CD8-positive, alpha-beta memory T cell (primary cell): ENCODE results near the gene SLC31A2. TPM values are rescaled to one million over a fixed set of nuclear protein-coding genes. Genes with fewer than 3 reads are reported as not detected.
"Not testable (repeated sequence)": the region's sequence is repeated elsewhere in the genome, so short reads cannot be mapped to it uniquely, and the experiment has no call there.

Source experiments
- CTCF ChIA-PET: fragments of 350-600 bp; sonication (Branson Sonifier 250); formaldehyde crosslinking; loops from one replicate; lab custom pipeline; 2021; ENCODE audit warnings: antibody characterized with exemption; lab: Charles Lee
- POLR2A ChIA-PET: fragments of 350-600 bp; sonication (Branson Sonifier 250); formaldehyde crosslinking; loops from one replicate; lab custom pipeline; 2021; ENCODE audit warnings: antibody characterized with exemption; lab: Charles Lee
- DNase-seq, 5 donors: peaks; one replicate each; pipeline versions ENCODE4 v3.0.0 to v3.0.0-alpha.2; 2020 to 2022; ENCODE audit warnings: mixed read lengths in 1 of 5
- H3K27ac ChIP-seq: one replicate; pipeline ENCODE4 v1.7.0; 2013; ENCODE audit warnings: low read depth, mild to moderate bottlenecking, low read length, moderate library complexity
- H3K27me3 ChIP-seq: 2 replicates; pipeline ENCODE4 v1.7.0; 2013; ENCODE audit warnings: low read length, mild to moderate bottlenecking; ENCODE audit not compliant: insufficient read depth, poor library complexity, severe bottlenecking
- H3K36me3 ChIP-seq: 2 replicates; pipeline ENCODE4 v1.7.0; 2013; ENCODE audit warnings: mild to moderate bottlenecking, low read length, moderate library complexity; ENCODE audit not compliant: insufficient read depth
- H3K4me1 ChIP-seq: 2 replicates; pipeline ENCODE4 v1.7.0; 2013; ENCODE audit warnings: mild to moderate bottlenecking, low read length, moderate library complexity; ENCODE audit not compliant: insufficient read depth
- H3K4me3 ChIP-seq: 2 replicates; pipeline ENCODE4 v1.7.0; 2013; ENCODE audit warnings: mild to moderate bottlenecking, low read length
- H3K9me3 ChIP-seq: 2 replicates; pipeline ENCODE4 v1.7.0; 2013; ENCODE audit warnings: mild to moderate bottlenecking, low read length
- H3K27ac Mint-ChIP-seq, 8 donors: one replicate each; pipeline ENCODE4 v1.8.0; 2020 to 2021; ENCODE audit warnings: mixed read lengths in 8 of 8, mild to moderate bottlenecking in 6 of 8, inconsistent platforms in 3 of 8, moderate library complexity in 3 of 8
- H3K27me3 Mint-ChIP-seq, 2 donors: one replicate each; pipeline ENCODE4 v1.8.0; 2020 to 2021; ENCODE audit warnings: mixed read lengths in 2 of 2, mild to moderate bottlenecking in 1 of 2, moderate library complexity in 1 of 2
- H3K36me3 Mint-ChIP-seq, 3 donors: one replicate each; pipeline ENCODE4 v1.8.0; 2020 to 2021; ENCODE audit warnings: mixed read lengths in 3 of 3, inconsistent platforms in 1 of 3, mild to moderate bottlenecking in 1 of 3
- H3K4me1 Mint-ChIP-seq, 3 donors: one replicate each; pipeline ENCODE4 v1.8.0; 2020 to 2021; ENCODE audit warnings: mixed read lengths in 3 of 3, inconsistent platforms in 1 of 3, mild to moderate bottlenecking in 1 of 3
- H3K4me3 Mint-ChIP-seq, 7 donors: one replicate each; pipeline ENCODE4 v1.8.0; 2020 to 2021; ENCODE audit warnings: mixed read lengths in 7 of 7, mild to moderate bottlenecking in 6 of 7, moderate library complexity in 4 of 7, inconsistent platforms in 2 of 7
- H3K9me3 Mint-ChIP-seq, 5 donors: one replicate each; pipeline ENCODE4 v1.8.0; 2020 to 2022; ENCODE audit warnings: mixed read lengths in 5 of 5, mild to moderate bottlenecking in 3 of 5, moderate library complexity in 2 of 5, inconsistent platforms in 1 of 5
- polyA plus RNA-seq: library from polyadenylated mRNA; unstranded; fragments of 300-500 nt; fragmentation: Illumina TruSeq; gene quantifications from one replicate; pipeline ENCODE4 v1.2.3, GENCODE V29; 2021
- total RNA-seq, 2 experiments: library from RNA; stranded (reverse); gene quantifications; one replicate each; pipeline ENCODE4 v1.2.3, GENCODE V29; 2021

SLC31A2 gene
- total and polyA plus RNA-seq, 3 experiments from 2014 or later: 5.2 to 5.9 (median 5.4) TPM

DNA sequence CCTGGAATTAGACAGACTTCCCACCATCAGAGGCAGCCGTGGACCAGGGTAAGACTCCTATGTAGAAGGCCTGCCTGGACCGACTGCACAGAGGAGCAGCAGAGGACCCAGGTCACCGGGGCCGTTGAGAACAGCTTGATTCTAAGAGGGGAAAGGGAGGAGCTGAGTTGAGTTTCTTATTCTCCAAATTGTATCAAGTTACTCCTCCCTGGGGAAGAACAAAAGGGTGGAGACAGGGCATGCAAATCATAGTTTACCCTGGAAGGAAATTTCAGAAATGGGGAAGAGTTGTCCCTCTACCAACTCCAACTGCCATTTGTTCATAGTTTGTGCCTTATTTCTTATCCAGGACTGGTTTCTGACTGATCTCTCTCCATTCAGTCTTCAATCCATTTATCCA, 20.9 kb upstream of the SLC31A2 start:
- H3K36me3 ChIP-seq: no peaks in the 10 kb centered on the region
- H3K27me3 ChIP-seq: no peaks in the 10 kb centered on the region
- no peaks in the 10 kb centered on the region for H3K4me1 ChIP-seq
- Mint-ChIP-seq H3K4me3 (no peak overlapping the region), H3K27me3 (peaks cover 11 to 58% of the 10 kb centered on the region in 2 donors), H3K36me3 (peaks cover 0 to 2% (median 0%) of the 10 kb centered on the region in 3 donors), H3K4me1 (no peaks in the 10 kb centered on the region), H3K27ac (peak overlapping the region in 1 of 8 donors; percentile 35), H3K9me3 (no peaks in the 10 kb centered on the region)
- no peaks in the 10 kb centered on the region for H3K9me3 ChIP-seq
- ChIA-PET POLR2A (no interaction called here), CTCF (no interaction called here)
- no peak overlapping the region for H3K4me3 ChIP-seq
- DNase-seq: no peak
- H3K27ac ChIP-seq: no peak overlapping the region

DNA sequence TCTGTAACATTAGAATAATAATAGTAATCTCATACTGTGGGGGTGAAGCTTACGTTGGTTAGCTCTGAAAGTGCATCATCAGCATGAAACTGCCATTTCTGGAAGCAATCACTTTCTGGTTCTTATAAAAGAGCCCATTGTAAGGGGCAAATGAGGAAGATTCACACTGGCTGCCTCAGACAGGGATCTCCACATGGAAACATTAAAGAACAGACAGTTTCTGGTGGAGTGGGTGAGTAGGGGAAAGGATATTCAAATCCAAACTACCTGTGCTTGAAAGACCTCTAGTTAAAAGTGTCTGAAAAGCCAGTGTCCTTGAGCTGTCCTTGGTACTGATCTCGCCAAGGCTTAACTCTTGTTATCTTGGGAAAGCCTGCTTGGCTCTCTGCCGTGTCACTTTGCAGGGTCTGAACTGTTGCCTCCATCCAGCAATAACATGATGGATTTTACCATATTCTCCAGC, 19.1 kb upstream of the SLC31A2 start:
- POLR2A ChIA-PET: no interaction called here
- Mint-ChIP-seq H3K4me1 (no peaks in the 10 kb centered on the region), H3K27me3 (peaks cover 13 to 54% of the 10 kb centered on the region in 2 donors), H3K4me3 (no peak overlapping the region), H3K36me3 (no peaks in the 10 kb centered on the region), H3K27ac (no peak overlapping the region), H3K9me3 (no peaks in the 10 kb centered on the region)
- Histone ChIP-seq H3K4me3 (no peak overlapping the region), H3K36me3 (no peaks in the 10 kb centered on the region), H3K27ac (no peak overlapping the region), H3K9me3 (no peaks in the 10 kb centered on the region), H3K4me1 (no peaks in the 10 kb centered on the region), H3K27me3 (no peaks in the 10 kb centered on the region)
- CTCF ChIA-PET: no interaction called here
- DNase-seq: no peak

DNA sequence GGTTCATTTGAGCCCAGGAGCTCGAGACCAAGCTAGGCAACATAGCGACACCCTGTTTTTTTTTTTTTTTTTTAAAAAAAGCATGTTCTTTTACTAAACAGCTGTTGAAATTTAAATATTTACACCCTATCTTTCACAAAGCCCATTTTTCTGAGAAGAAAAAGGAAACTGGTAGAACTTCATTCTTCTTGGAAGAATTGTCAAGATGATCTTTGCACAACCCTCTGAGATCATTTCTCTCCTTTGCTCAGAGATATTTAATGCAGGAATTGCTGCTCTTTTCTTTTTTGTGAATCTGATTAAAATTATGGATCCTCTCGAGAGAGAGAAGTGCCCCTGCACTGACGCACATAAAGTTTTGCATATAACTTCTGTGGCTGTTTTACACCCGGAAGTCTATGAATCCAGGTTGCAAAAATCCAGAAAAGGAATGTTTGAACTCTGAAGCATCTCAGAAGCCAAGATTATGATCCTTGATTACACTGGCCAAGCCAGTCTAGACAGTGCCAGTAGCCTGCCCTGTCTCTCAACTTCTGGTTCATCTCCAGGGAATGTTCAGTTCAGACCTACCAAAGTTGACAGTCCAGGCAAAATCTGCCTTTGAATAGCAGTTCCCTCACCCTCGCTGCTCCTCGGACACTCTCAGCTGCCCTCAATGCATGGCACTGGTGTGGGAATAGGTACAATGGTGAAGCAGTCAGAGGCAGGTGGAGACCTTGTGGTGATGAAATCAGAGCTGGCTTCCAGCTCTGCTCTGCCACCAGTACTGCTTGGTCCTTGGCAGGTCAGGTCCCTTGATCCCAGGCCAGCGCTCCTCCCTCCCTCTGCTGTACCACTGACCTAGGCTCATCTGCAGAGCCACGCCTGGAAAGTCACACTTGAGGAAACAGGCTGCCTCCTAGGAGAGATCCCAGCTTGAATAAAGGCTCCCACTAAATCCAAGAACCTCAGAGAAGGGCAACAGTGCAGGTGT, 13.3 kb upstream of the SLC31A2 start:
- no peaks in the 10 kb centered on the region for H3K4me1 ChIP-seq
- Mint-ChIP-seq H3K4me1 (no peaks in the 10 kb centered on the region), H3K27ac (no peak overlapping the region), H3K4me3 (no peak overlapping the region), H3K9me3 (peaks cover 0 to 10% (median 6%) of the 10 kb centered on the region in 5 donors), H3K27me3 (peaks cover 3 to 15% of the 10 kb centered on the region in 2 donors), H3K36me3 (peaks cover 0 to 5% (median 0%) of the 10 kb centered on the region in 3 donors)
- ChIA-PET CTCF (no interaction called here), POLR2A (no interaction called here)
- no peak for DNase-seq
- no peaks in the 10 kb centered on the region for H3K36me3 ChIP-seq
- H3K27ac ChIP-seq: no peak overlapping the region
- H3K4me3 ChIP-seq: no peak overlapping the region
- H3K9me3 ChIP-seq: no peaks in the 10 kb centered on the region
- no peaks in the 10 kb centered on the region for H3K27me3 ChIP-seq

DNA sequence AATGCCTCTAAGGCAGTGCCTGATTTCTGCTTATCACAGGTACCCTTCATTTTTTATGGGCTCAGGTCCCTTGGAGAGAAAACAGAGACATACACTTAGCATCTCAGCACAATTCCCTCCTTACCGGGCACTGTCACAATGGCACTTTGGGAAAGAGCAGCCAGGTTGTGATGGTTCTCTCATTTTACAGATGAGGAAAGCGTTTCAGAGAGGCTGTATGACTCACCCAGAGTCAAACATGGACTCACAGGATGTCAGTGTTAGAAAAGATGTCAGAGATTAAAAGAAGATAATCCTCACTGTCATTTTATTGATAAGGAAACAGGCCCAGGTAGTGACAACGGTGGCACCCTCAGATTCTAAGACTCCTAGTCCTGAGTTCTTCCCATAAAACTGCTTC, 12.0 kb upstream of the SLC31A2 start:
- no peaks in the 10 kb centered on the region for H3K9me3 ChIP-seq
- Mint-ChIP-seq H3K36me3 (peaks cover 0 to 5% (median 0%) of the 10 kb centered on the region in 3 donors), H3K4me3 (no peak overlapping the region), H3K27me3 (peaks cover 10 to 24% of the 10 kb centered on the region in 2 donors), H3K27ac (no peak overlapping the region), H3K4me1 (no peaks in the 10 kb centered on the region), H3K9me3 (peaks cover 0 to 13% (median 6%) of the 10 kb centered on the region in 5 donors)
- H3K36me3 ChIP-seq: no peaks in the 10 kb centered on the region
- ChIA-PET CTCF (no interaction called here), POLR2A (no interaction called here)
- no peak overlapping the region for H3K4me3 ChIP-seq
- H3K4me1 ChIP-seq: no peaks in the 10 kb centered on the region
- H3K27ac ChIP-seq: no peak overlapping the region
- no peaks in the 10 kb centered on the region for H3K27me3 ChIP-seq
- no peak for DNase-seq

DNA sequence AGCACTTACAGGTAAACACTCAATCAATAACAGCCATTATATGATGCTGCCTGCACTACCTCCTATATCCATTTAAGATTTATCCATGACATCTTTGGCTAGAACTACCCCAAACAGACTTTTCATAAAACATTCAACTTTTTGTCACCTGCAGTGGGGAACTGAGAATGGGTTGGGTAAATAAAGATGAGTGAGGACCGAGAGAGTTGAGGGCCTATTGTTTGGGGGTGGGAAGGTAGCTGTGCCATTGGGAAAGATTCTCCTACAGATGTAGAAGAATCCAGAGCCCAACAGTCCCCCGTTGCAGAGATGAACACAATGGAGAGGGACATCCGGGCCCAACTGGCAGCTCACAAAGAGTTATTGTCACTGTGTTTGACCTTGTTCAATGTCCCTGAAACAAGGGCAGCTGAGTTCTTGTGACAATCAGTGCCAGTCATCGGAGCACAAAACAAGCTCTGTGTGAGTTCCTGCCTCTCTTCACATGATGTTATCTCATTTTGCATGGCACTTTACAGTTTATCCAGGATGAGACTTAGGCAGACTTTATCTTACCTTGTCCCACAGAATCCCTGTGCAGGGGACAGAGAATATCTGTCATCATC, 11.5 kb upstream of the SLC31A2 start:
- Histone ChIP-seq H3K4me3 (no peak overlapping the region), H3K27me3 (no peaks in the 10 kb centered on the region), H3K4me1 (no peaks in the 10 kb centered on the region), H3K27ac (no peak overlapping the region), H3K36me3 (no peaks in the 10 kb centered on the region), H3K9me3 (no peaks in the 10 kb centered on the region)
- Mint-ChIP-seq H3K27ac (peak overlapping the region in 1 of 8 donors; percentile 50), H3K36me3 (peaks cover 0 to 5% (median 0%) of the 10 kb centered on the region in 3 donors), H3K27me3 (peaks cover 11 to 27% of the 10 kb centered on the region in 2 donors), H3K4me3 (no peak overlapping the region), H3K4me1 (no peaks in the 10 kb centered on the region), H3K9me3 (peaks cover 0 to 13% (median 6%) of the 10 kb centered on the region in 5 donors)
- CTCF ChIA-PET: no interaction called here
- no peak for DNase-seq
- POLR2A ChIA-PET: no interaction called here

DNA sequence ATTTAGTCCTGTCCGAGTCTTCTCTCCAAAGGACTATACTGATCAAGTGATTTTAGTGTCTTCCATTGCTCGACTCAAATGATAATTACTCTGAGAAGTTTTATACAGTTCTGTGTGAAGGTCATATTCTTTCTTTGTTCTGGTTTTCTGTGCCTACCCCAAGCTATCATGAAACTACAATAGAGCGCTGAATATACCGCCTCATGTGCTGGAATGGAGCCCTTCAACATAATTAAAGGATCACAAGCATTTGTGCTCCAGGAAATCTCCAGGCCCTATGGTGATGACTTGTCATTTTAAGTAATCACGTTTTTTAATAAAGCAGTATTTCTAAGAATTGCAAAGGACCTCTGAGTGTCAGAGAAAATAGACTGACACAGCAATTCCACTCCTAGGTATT, 10.9 kb upstream of the SLC31A2 start:
- peaks cover 17 to 33% of the 10 kb centered on the region in 2 donors for H3K27me3 Mint-ChIP-seq
- POLR2A ChIA-PET: no interaction called here

DNA sequence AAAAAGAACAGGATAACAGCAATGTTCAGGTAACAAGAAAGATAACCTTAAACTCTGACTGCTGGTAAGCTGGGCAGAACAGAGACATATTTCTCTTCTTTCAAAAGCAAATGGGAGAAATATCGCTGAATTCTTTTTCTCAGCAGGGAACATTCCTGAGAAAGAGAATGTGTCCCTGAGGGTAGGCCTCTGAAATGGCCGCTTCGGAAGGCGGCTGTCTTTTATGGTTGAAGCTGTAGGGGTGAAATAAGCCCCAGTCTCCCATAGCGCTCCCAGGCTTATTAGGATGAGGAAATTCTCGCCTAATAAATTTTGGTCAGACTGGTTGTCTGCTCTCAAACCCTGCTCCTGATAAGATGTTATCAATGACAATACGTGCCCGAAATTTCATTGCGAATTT, 9.9 kb upstream of the SLC31A2 start:
- Mint-ChIP-seq H3K27me3 (peaks cover 19 to 42% of the 10 kb centered on the region in 2 donors), H3K9me3 (peaks cover 0 to 13% (median 6%) of the 10 kb centered on the region in 5 donors)
- H3K36me3 ChIP-seq, H3K9me3 ChIP-seq, H3K4me1 Mint-ChIP-seq, H3K27ac ChIP-seq, H3K4me3 ChIP-seq, POLR2A ChIA-PET, DNase-seq, H3K4me1 ChIP-seq, H3K4me3 Mint-ChIP-seq, H3K36me3 Mint-ChIP-seq, CTCF ChIA-PET, H3K27ac Mint-ChIP-seq: not testable (repeated sequence)
- peaks cover 12% of the 10 kb centered on the region for H3K27me3 ChIP-seq

More for the DNA sequence above, 10.9 kb upstream of the SLC31A2 start:
- CTCF ChIA-PET: no interaction called here
- no peaks in the 10 kb centered on the region for H3K36me3 ChIP-seq
- Mint-ChIP-seq H3K4me3 (no peak overlapping the region), H3K36me3 (peaks cover 0 to 5% (median 0%) of the 10 kb centered on the region in 3 donors), H3K9me3 (peaks cover 0 to 13% (median 6%) of the 10 kb centered on the region in 5 donors), H3K4me1 (no peaks in the 10 kb centered on the region), H3K27ac (no peak overlapping the region)
- H3K4me1 ChIP-seq: no peaks in the 10 kb centered on the region
- DNase-seq: no peak
- no peaks in the 10 kb centered on the region for H3K9me3 ChIP-seq
- H3K27me3 ChIP-seq: peaks cover 4% of the 10 kb centered on the region
- H3K4me3 ChIP-seq: no peak overlapping the region
- no peak overlapping the region for H3K27ac ChIP-seq
